HG03432 (cell line): ENCODE data around the gene SUZ12.
"Not testable (repeated sequence)": the region's sequence is repeated elsewhere in the genome, so short reads cannot be mapped to it uniquely, and the experiment has no call there.

Experiments
- ATAC-seq: cut with Tn5 transposase; IDR thresholded peaks from one replicate; pipeline ENCODE4 v1.9.1; 2021; ENCODE audit warnings: mild to moderate bottlenecking, moderate library complexity; ENCODE audit not compliant: unreplicated experiment

SUZ12 gene

DNA sequence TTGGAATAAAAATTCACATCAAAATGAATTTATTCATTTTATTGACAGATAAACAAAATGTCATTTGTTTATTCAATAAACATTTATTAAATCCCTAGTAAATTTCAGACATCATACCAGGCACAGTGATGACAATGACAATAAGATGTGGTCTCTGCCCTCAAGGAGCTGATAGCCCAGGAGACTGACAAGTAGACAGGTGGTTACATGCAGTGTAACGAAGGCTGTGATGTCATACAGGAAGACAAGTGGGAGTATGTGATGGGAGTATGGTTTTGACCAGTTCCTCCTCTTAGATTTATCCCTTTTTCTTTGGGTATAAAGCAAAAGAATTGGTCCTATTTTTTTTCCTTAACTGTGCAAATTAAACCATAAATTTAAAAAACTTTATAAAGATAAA, 97.0 kb downstream of the SUZ12 start:
- ATAC-seq = not testable (repeated sequence)

DNA sequence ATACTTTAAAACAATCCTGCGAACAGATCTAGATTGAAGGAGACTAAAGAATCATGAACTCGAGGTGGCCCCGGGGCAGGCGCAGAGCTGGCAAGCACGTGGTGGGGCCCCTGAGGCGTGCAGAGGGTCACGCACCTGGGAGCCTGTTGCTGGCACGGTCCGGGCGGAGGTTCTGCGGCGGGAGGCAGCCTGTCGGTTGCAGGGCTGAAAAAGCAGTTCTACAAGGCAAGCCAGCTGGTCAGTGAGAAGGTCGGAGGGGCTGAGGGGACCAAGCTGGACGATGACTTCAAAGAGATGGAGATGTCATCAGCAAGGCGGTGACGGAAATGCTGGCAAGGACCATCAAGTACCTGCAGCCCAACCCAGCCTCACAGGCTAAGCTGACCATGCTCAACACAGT, 103.4 kb downstream of the SUZ12 start:
- ATAC-seq = not testable (repeated sequence)

DNA sequence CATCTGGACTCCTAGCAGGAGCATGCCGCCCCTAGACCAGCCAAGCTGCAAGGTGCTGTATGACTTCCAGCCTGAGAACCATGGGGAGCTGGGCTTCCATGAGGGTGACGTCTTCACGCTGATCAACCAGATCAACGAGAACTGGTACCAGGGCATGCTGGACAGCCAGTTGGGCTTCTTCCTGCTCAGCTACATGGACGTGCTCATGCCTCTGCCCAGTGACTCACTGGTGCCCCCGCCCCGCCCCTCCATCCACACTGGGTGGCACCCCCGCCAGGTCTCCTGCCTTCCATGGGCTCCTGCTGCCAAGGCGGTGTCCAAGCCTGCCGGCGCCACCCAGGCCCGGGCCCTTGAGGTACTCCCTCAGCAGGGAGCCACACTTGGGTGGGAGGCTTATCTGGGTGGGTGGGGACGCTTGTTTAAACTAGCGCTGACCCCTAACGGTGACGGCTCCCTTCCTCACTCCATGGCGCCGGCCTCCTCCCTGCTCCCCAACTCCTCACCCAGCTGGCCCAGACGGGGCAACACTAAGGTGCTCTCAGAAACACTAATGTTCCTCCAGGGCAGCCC, 104.6 kb downstream of the SUZ12 start:
- ATAC-seq = not testable (repeated sequence)

DNA sequence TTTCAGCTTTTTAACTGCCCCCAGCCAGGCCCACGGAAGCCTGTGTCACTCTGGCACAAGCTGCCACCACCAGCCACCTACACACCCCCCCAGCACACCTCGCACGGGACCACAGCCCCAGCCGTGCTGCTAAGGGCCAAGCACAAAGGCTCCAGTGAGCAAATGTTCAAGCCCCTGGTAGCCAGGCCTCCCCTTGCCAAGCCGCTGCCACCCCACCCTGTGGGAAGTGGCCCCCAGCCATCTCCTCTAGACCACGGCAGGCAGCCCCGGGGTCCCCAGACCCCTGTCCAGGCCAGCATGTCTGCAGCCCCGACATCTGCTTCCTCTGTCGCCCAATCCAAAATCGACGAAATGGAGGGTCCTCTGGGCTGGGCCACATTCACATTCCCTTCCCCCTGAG, 105.5 kb downstream of the SUZ12 start:
- not testable (repeated sequence) for ATAC-seq

DNA sequence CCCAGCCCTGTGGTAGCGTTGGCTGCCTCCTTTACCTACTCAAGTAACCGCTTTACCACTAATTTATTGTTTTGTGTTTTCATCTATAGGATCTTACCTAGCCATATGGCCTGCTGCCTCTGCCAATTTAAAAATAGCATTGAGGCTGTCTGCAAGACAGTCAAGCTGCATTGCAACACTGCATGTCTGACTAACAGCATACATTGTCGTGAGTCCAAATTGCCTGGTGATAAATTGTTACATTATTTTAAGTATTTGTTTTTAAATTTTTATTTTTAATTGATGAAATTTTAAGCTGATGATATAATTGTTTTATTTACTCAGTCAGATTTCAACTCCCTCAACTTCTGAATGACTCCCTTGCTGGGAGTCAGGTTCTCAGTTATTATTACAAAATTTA, 108.8 kb downstream of the SUZ12 start:
- ATAC-seq = not testable (repeated sequence)

DNA sequence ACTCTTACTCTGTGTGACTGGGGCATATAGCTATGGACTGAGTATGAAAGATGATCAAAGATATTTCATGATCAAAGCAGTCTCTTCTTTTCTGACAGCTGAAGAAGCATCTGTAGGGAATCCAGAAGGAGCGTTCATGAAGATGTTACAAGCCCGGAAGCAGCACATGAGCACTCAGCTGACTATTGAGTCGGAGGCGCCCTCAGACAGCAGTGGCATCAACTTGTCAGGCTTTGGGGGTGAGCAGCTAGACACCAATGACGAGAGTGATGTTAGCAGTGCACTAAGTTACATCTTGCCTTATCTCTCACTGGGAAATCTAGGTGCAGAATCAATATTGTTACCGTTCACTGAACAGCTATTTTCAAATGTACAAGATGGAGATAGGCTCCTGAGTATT, 110.9 kb downstream of the SUZ12 start:
- ATAC-seq = not testable (repeated sequence)
